GM18870 (cell line): ENCODE results near the gene HNRNPR.

ENCODE experiments used
- ATAC-seq: cut with Tn5 transposase; IDR thresholded peaks from one replicate; pipeline ENCODE4 v1.9.1; 2021; ENCODE audit warnings: moderate library complexity; ENCODE audit not compliant: unreplicated experiment

The HNRNPR gene

DNA sequence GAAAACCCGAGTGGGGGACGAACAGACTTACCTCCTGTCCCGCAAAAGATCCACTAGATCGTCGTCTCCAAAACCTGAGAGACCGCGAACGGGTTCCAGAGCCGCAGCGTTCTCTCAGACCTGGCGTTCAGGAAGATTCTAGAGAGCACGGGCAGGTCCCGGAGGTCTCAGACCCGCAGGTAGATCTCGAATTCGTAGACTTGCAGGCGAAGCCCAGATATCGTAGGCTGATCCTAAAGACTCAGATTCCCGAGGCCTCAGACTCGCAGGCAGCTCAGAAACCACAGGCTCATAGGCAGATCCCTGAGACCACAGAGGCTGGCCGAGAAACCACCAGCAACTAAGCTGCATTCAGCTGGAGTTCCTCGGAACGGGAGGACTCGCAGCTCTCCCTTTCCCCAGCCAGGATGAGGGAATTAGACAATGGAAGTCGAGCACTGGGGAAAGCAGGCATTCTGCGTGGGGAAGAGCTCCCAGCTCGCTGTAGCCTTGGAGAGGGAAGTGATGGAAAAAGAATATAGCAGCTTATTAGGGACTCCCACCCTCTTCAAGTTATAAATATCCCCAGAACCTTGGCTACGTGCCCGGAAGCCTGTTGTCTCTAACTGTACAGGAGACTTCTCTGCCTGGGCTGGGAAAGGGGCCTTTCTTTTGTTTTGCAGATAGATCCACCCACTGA lies 25.4 kb upstream of the HNRNPR start, which contains the start of gene ZNF436:
ZNF436 (minus strand) TSS at position 502 of the 679 bp plus-strand sequence. CDS start 1,831 bp downstream, outside the sequence.
- no peak for ATAC-seq

DNA sequence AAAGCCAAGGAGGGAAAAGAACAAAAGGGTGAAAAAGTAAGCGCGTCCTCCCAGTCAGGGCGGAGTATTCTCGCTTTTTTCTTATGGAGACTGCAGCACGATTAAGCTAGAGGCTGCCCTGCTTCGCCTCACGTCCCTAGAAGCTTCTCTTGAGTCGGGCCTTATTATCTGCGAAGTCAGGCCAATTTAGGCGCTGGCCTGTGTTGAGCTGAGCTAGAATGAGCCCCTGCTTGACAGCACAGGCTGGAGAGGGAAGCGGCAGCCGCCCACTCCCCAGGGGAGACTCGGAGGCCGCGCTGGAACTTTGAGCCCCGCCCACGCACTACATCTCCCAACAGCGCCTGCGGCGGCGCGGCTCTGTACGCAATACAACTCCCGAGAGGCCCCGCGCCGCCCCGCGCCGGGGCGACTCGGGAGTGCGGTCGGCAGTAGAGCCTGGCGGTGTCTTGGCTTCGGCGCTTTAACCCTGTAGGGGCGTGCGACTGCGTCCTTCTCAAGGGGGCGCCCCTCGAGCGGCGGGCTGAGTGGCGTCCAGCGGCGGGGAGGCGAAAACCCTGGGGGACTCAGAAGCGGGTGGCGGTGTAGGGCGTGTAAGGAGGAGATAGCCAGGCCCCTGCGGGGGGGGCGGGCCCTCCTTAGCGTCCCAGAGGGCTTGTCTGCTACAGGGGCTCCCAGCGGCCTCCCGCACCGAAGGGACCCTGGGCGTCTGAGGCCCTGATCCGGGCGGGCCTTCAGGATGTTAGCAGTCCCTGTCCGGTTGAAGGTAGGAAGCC lies 24.7 kb upstream of the HNRNPR start:
- peak; percentile 46 for ATAC-seq

DNA sequence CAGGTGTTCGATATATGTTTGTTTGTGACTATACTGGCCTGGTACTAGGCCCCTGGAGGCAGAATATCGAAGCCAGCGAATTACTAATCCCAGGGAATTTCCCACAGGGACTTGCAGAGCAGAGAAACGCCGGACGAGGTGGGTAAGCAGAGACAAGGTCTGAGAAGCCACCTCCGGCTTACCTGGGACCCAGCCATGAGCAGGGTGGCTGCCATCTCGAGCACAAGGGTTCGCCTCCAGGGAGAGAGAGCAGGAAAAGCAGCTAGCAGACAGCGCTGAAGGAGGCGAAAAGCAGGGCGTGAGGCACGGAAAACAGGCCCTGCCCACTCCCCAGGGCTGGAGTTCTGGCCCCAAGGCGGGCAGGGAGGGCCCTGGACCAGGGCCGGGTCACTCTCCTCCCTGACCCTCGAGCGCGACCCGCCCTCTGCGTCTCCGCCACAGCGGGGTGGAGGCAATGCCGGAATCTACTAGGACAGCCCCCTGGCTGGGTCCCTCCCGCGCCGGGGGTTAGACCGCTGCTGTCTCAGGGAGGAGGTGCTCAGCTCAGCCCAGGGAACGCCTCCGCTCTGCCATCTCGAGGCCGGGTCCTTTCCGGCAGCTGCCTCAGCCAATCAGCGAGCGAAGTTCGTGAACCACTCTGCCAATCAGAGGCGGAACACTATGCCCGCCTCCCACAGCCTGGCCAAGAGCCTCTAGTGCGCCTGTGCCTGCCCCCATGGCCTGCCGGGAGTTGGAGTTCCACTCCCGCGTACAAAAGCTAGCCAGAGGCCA lies 23.9 kb upstream of the HNRNPR start:
- peak; percentile 88 for ATAC-seq

DNA sequence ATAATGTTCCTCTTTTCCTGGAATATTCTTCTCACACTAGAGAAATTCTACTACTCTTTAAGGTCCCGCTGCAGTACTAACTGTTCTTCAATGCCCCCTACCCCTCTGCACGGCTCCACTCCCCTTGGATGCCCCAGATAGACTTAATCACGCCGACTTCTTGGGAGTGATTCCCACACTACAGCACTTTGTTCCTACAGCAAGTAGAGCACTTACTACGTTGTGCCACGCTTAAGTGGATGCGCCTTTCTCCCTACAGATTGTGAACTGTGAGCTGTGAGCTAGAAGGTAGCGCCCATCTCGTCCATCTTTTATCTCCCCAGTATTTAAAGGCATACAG lies 23.3 kb upstream of the HNRNPR start:
- no peak for ATAC-seq

DNA sequence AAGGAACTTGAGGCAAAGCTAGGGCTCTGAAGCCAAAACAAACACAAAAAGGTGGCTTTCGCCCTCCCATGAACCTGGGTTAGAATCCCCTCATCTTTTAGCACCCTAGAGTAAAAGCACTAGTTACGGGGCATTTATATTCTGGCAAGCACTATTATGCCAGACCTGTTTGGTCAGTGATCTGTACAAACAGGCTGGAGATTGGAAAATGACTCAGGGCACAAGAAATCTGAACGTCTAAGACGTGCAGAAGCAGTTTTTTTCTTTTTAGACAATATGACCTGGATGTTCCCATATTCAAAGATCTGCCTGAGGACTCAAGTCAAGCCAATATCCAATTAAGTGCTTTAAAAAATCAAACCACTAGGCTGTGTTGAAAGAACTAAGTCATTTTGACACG lies 22.5 kb upstream of the HNRNPR start:
- ATAC-seq = no peak

DNA sequence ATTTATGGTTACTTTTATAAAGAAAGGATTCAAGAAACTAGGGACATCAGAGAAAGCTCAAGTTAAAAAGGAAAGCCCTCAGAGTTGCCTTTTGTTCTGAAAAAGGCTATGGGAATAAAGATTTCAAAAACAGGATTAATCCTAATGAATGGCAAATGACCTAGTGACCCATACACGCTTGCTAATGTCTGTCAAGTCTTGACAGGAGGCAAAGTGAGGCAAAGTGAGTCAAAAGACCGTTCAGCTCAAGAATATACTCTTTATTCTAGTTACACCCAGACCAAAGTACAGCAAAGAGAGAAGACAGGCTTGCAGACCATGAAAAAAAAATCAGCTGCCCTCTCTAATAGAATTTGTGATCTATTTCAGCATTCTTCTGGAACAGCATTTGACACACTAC lies 22.1 kb upstream of the HNRNPR start:
- no peak for ATAC-seq

DNA sequence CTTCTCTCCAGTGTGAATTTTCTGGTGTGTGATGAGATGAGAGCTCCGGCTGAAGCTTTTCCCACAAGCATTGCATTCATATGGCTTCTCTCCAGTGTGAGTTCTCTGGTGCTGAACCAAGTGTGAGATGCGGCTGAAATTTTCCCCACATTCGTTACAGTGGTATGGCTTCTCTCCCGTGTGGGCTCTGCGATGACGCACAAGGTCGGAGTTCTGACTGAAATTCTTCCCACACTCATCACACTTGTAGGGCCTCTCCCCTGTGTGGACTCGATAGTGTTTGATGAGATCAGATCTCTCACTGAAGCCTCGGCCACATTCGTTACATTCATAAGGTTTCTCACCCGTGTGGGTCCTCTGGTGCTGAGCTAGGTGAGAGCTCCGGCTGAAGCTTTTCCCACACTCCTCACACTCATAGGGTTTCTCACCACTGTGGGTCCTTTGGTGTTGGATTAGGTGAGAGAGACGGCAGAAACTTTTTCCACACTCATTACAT lies 18.2 kb upstream of the HNRNPR start:
- ATAC-seq = no peak

DNA sequence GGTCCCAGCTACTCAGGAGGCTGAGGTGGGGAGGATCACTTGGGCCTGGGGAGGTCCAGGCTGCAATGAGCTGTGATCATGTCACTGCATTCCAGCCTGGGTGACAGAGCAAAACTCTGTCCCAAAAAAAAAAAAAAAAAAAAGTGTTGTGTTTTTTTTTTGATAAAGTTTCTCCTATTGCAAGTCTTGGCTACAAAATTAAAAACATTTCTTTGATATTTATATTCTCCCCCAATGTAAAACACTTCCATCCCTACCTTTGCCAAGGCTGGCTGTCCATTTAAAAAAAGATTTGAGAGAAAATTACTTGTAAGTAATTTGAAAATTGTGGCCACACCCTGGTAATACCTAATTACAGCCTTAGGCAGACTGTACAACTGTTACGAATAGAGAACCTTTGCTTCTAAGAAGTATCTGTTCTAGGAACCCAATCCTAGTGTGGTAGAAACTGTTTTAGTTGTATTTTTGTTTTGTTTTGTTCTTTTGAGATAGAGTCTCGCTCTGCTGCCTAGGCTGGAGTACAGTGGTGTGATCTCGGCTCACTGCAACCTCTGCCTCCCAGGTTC lies 14.3 kb upstream of the HNRNPR start:
- ATAC-seq = no peak

DNA sequence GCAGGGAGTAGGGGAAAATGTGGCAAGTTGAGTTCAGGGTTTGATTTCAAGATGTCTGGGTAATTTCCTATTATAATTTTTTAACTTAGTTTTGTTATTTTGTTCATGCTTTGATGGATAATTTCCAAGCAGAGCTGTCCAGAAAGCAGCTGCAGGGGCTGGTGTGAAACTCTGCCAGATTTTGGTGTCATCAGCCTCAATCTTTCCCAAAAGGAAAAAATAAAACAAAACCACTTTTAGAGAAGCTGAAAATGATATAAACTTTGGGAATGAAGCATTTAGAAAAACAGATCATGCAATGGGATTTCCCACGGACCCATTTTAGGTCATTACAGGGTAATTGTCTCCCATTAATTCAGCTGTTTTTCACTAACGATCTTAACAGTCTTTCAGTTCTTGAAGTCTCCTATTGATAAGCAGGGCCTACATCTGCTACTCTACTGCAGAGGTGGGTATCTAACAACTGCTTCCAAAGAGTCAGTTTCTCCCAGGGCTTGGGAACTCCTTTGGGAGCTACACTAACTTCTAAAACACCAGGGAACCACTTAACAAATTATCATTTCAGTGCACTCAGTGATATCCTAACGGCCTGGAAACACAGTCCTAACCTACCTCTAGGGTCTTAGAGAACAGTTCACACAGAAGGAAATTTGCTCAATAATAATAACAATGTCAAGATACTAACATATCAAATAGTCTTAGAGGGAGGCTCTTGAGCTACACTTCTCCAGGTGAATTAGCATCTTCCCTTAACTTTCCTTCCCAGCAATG lies 13.2 kb upstream of the HNRNPR start:
- no peak for ATAC-seq

DNA sequence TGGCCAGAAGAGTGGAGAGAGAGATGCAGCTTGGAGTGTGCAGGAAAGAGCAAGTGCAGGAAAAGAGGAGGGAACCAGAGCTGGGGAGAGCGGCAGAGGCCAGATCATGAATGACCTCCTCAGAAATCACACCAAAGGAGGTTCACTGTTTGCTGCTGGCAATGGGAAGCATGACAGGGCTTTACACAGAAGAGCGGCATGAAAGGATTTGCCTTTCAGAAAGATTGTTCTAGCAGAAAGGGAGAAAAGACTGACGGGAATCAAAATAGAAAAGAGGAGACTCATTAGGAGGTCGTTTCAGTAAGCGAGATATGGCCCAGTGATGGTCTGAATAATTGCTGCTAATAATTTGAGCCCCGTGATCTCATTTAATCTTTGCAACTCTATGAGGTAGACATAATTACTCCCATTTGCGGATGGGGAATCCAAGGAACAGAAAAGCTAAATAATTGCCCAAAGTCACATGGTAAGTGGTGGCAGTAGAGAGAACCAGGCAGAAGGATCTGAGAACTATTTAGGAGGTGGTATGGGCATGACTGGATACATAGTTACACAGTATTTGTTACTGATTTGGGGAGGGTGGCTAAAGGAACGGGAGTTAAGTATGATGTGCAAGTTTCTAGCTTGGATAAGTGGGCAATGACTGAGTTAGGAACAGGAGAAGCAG lies 12.5 kb upstream of the HNRNPR start:
- ATAC-seq = no peak

DNA sequence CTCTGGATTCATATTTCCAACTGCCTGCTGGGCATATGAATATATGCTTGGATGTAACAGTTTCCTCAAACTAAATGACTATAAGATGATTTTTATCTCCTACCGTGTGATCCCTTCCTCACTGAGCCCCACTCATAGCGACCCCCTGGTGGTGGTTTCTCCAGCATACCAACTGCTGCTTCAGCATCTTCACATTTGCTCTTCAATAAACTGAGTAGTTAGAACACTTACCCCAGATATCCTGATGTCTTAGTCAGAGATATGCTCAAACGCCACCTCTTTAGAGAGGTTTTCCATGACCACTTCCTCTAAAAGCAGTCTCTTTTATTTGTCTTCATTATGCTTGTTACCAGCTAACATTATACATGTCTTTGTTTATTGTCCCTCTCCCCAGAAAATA lies 10.2 kb upstream of the HNRNPR start:
- no peak for ATAC-seq

DNA sequence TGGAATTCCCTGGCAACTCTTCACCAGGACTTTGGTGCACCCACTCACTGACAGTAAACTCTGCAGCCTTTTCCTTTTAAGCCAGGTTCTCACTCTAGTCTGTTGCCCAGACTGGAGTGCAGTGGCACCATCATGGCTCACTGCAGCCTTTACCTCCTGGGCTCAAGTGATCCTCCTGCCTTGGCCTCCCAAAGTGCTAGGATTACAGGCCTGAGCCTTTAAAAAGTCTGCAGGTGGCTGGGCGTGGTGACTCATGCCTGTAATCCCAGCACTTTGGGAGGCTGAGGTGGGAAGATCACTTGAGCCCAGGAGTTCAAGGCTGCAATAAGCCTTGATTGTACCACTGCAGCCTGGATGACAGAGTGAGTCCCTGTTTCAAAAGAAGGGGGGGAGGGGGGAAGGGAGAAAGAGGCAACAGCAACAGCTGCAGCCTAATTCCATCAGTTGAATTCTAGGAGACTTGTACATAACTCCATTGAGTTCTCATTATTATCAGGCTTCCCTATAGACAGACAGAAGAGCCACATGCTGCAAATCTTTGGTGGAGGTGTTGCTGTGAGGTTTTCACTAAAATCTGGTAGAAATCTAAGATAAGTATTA lies 8.1 kb upstream of the HNRNPR start:
- ATAC-seq = no peak

DNA sequence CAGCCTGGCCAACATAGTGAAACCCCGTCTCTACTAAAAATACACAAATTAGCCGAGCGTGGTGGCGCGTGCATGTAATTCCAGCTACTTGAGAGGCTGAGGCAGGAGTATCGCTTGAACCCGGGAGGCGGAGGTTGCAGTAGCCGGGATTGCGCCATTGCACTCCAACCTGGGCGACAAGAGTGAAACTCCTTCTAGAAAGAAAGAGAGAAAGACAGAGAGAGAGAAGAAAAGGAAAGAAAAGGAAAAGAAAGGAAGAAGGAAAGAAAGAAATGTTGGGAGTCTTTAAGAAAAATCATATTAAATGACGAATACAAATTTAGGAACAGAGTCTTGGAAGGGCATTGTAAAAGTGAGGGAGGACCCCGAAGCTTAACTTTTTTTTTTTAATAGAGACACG lies 1.8 kb upstream of the HNRNPR start:
- ATAC-seq = no peak

DNA sequence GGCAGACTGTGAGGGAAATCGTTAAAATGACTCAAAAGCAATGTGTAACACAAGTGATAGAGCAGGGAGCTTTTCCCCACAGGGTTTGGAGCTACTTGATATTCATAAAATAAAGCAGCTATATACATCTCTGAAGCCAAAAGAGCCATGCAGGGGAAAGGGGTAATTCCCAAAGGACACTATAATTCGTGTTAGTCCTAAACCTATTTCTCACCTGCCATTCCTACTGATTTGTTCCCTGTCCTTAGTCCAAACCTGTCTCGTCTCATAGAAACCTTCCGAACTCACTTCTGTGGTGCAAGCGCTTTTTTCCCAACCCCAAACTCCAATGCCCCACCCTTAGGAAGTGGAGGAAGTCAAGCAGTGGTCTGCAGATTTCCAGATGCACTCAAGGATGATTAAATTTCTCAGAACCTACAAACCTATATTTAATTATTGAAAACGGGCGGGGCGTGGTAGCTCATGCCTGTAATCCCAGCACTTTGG lies 946 bp upstream of the HNRNPR start:
- no peak for ATAC-seq

DNA sequence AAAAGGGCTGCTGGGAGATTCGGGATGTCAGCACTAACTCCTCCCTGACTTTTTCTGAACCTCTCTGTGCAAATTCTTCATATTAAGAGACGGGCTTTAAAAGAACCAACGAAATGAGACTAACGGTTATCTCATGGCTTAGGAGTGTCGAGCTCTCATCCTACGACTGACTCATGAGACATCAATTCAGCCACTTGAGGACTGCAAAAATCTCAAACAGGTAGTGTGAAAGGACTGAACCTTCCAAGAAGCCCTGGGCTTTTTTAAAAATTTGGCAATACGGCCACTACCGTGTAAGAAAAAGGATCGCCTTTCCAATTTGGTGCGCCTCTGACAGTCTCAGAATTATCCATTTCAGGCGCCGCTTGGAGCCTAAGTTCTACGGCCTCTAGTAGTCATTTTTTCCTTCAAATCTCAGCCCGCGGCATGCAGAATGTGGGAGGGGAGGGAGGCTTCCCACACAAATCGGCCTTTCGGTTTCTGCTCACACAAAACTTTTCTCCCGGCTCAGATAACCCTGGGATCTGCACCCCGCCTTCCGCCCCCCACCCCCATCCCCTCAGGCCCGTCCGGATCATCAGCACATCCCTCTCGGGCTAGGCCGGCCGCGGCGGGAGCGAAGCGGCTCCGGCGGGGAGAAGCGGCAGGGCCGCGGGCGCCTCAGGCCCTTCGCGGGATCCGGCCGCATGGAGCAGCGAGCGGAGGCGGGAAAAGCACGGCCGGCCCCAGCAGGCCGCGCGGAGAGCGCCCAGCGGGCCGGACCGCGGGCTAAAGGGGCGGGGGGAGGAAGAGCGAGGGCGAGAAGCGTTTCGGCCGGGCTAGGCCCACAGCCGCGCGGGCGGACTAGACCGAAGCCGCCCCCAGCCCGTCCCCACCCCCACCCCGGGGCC lies 618 bp downstream of the HNRNPR start:
- ATAC-seq = no peak

DNA sequence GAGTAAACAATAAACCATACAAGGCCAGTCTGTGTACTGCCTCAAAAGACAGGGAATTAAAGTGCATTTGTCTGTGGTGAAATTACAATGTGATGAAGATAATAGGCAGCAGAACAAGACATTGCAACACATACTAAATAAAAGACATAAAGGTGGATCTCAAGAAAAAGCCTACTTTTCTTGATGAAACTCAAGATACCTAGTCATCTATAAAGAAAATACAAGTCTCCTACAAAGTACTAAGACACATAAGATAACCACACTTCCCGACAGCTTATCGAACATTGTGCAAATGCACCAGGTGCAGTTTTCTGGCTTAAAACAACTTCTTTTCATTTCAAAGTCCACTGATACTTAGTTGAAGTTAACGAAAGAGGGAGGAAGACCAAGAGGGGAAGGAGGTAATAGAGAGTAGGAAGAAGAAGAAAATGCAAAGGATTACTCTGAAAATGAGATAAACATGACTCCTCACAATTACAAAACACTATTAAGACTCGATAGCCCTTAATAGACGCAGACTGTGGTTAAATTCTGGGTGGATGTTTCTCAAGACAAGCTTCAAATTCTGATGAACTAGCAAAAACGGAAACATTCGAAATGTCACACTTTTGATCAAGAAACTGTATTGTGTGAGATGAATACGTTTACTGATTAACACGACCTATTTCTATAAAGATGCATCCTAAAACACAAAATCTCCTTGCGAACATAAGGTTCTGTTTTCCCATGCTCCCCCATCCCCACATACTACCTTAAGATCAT lies 2.0 kb downstream of the HNRNPR start:
- ATAC-seq = no peak

DNA sequence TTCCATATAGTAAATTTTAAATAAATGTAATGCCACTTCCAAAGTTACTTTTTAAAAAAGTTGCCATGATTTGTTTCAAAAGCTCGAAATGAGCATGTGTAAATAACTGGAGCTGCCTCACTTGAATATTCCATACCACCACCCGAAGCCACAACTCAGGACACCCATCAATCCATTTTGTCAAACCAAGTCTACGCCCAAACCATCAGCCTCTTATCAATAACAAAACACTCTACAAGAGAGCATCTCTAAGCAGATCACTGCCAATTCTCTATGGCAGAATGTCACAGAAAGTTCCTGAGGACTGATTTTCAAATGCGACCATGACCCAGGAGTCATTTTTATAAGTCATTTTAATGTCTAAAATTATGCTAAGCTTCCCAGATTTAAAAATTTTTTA lies 4.5 kb downstream of the HNRNPR start:
- no peak for ATAC-seq

DNA sequence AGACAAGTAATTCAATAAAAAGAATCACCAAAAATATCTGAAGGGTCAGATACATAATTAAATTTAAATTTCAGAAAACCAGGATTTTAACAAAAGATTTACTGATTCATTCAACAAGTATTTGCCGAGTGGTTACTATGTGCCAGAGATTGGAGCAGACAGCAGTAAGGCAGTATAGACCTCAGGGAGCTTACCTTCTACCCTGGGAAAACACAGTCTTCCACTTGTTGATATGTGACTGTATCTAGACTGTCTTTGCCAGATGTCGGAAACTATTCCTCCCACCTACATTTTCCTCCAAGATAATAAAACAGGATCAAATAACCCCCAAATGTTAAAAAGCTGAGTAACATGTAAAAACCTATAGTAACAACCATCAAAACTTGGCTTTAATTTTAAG lies 6.2 kb downstream of the HNRNPR start:
- ATAC-seq = no peak
